Right lobe of liver (tissue), 6 donors: ENCODE measurements around the gene EVL. TPM values are rescaled to one million over a fixed set of nuclear protein-coding genes. Genes with fewer than 3 reads are reported as not detected.

Experiments used
- ATAC-seq, 4 donors: fragments of 200-7000 bp; cut with Tn5 transposase; one replicate each; pipeline ENCODE4 v1.9.1; 2020; ENCODE audit warnings: mild to moderate bottlenecking in 4 of 4, moderate library complexity in 4 of 4
- DNase-seq, 3 donors: peaks; one replicate each; pipeline ENCODE4 v3.0.0-alpha.2; 2020
- H3K27ac ChIP-seq, 3 donors: fragments of 200-600 bp; one replicate each; pipeline ENCODE4 v1.8.0; 2022
- H3K27me3 ChIP-seq, 2 donors: fragments of 200-600 bp; one replicate each; pipeline ENCODE4 v1.8.0; 2022
- H3K36me3 ChIP-seq, 4 donors: fragments of 200-600 bp; sonication (generic) in 1 of 4; one replicate each; pipeline versions ENCODE4 v1.5.1 to v1.8.0; 2017 to 2022; ENCODE audit warnings: control low read depth in 1 of 4
- H3K4me1 ChIP-seq, 4 donors: fragments of 200-600 bp; sonication (generic) in 1 of 4; one replicate each; pipeline versions ENCODE4 v1.5.1 to v1.8.0; 2017 to 2022; ENCODE audit warnings: control low read depth in 1 of 4
- H3K4me3 ChIP-seq, 3 donors: fragments of 200-600 bp; one replicate each; pipeline ENCODE4 v1.8.0; 2022
- H3K9me3 ChIP-seq, 4 donors: fragments of 200-600 bp; sonication (generic) in 1 of 4; one replicate each; pipeline versions ENCODE4 v1.5.1 to v1.8.0; 2017 to 2022; ENCODE audit warnings: control low read depth in 1 of 4
- CTCF ChIP-seq, 4 donors: fragments of 200-600 bp in 3 of 4; fragments of 450-650 bp in 1 of 4; IDR thresholded peaks; one replicate each; pipeline versions ENCODE4 v1.5.1 to v1.8.0; 2016 to 2022; ENCODE audit warnings: antibody characterized with exemption in 4 of 4, mild to moderate bottlenecking in 2 of 4
- POLR2A ChIP-seq: fragments of 450-650 bp; IDR thresholded peaks from one replicate; pipeline ENCODE4 v1.6.1; 2017; ENCODE audit warnings: antibody characterized with exemption, mild to moderate bottlenecking
- WGBS: methylation state at CpG from one replicate; pipeline ENCODE4 v1.1.6; 2018; ENCODE audit warnings: low coverage, low lambda C conversion rate; ENCODE audit not compliant: insufficient coverage; ENCODE audit errors: missing lambda C conversion rate; 5-methylcytosine and 5-hydroxymethylcytosine counted together
- intact Hi-C, 2 donors: fragments of 100-400 bp; cut with DNase I; formaldehyde crosslinking; loops; one replicate each; pipeline versions ENCODE4 v1.11.2 to v1.14.1; 2022
- total RNA-seq, 6 experiments: library from RNA; depleted of rRNA in 2 of 6; stranded (reverse); fragments of >200 nt in 2 of 6; fragmentation: NEBNext Ultra II Directional in 3 of 6; extraction: Animal tissue kit (Norgen Biotek cat#: 25700) in 3 of 6; gene quantifications; one replicate each; pipeline versions ENCODE4 v1.1.0 to v1.2.4, GENCODE V29; 2016 to 2023
- donor health status: DM: no; HTN: yes; CAD: no.
- donor health status: DM: no; HTN: no; CAD: no.
- donor health status: DM: no; HTN: no; CAD: no.
- donor health status: DM: no; HTN: yes; CAD: no.
- donor health status: DM: no; HTN: yes; CAD: no.

The EVL gene
- total RNA-seq, 6 experiments from 2014 or later = 23.6 to 162 (median 68.4) TPM

GRCh38 chr14:100119251-100119650, 54.0 kb downstream of the EVL start:
- intact Hi-C loops = loop anchor here in 1 of 2 donors (10.0 kb wide), 1 partner anchor 134 kb away; no protein-coding TSS in a partner anchor
- TF ChIP-seq POLR2A = no peak
- no peak for TF ChIP-seq CTCF (IDR thresholded peaks at IDR 0.05)
- H3K27ac ChIP-seq = no peak overlapping the region
- H3K4me1 ChIP-seq = no peaks in the 10 kb centered on the region
- ATAC-seq (no peak), DNase-seq (no peak)
- no peak overlapping the region for H3K4me3 ChIP-seq
- no peaks in the 10 kb centered on the region for H3K9me3 ChIP-seq
- H3K27me3 ChIP-seq = no peaks in the 10 kb centered on the region
- whole genome bisulfite sequencing = 95% methylated on average over 7 of the region's 8 CpGs
- peaks cover 0 to 4% (median 0%) of the 10 kb centered on the region in 4 donors for H3K36me3 ChIP-seq

- DNase-seq (no peak), ATAC-seq (no peak)
- no peaks in the 10 kb centered on the region for H3K4me1 ChIP-seq
- 83% methylated on average over 5 of the region's 18 CpGs for WGBS
- H3K9me3 ChIP-seq = no peaks in the 10 kb centered on the region
- intact Hi-C loops = no loop called here
- TF ChIP-seq POLR2A (no peak), CTCF (IDR thresholded peaks at IDR 0.05) (no peak)
- H3K4me3 ChIP-seq = no peak overlapping the region
- H3K27me3 ChIP-seq = no peaks in the 10 kb centered on the region
- H3K27ac ChIP-seq = no peak overlapping the region
- H3K36me3 ChIP-seq = peaks cover 0 to under 1% (median 0%) of the 10 kb centered on the region in 4 donors
These were observed 55.5 kb downstream of the EVL start for GRCh38 chr14:100120522-100121269.

GRCh38 chr14:100121643-100122480, 56.6 kb downstream of the EVL start:
- no peak for ATAC-seq

More at GRCh38 chr14:100121643-100122480, 56.6 kb downstream of the EVL start:
- H3K4me3 ChIP-seq = no peak overlapping the region
- no peaks in the 10 kb centered on the region for H3K9me3 ChIP-seq
- H3K4me1 ChIP-seq = no peaks in the 10 kb centered on the region
- DNase-seq = no peak
- TF ChIP-seq POLR2A (no peak), CTCF (IDR thresholded peaks at IDR 0.05) (no peak)
- intact Hi-C loops = no loop called here
- no peaks in the 10 kb centered on the region for H3K27me3 ChIP-seq
- WGBS = 88% methylated on average over 2 of the region's 14 CpGs
- no peak overlapping the region for H3K27ac ChIP-seq
- peaks cover 0 to 8% (median 3%) of the 10 kb centered on the region in 4 donors for H3K36me3 ChIP-seq
